Fibroblast of lung (primary cell): ENCODE data around the gene USP44. TPM values are rescaled to one million over a fixed set of nuclear protein-coding genes. Genes with fewer than 3 reads are reported as not detected.

Experiments used
- DNase-seq, 2 donors: peaks; one replicate each; pipeline versions ENCODE4 v3.0.0 to v3.0.0-alpha.2; 2010; ENCODE audit warnings: low read depth in 2 of 2
- H2AFZ ChIP-seq: 2 replicates; pipeline ENCODE4 v1.5.1; 2012; ENCODE audit warnings: low read length, control low read depth, inconsistent platforms
- H3K27ac ChIP-seq: 2 replicates; pipeline ENCODE4 v1.5.1; 2011; ENCODE audit warnings: low read length, control low read depth; ENCODE audit not compliant: insufficient read depth
- H3K27me3 ChIP-seq: 2 replicates; pipeline ENCODE4 v1.5.1; 2011; ENCODE audit warnings: mild to moderate bottlenecking, low read length; ENCODE audit not compliant: control insufficient read depth, insufficient read depth
- H3K36me3 ChIP-seq: 2 replicates; pipeline ENCODE4 v1.5.1; 2011; ENCODE audit warnings: low read length; ENCODE audit not compliant: control insufficient read depth, insufficient read depth
- H3K4me1 ChIP-seq: 2 replicates; pipeline ENCODE4 v1.5.1; 2011; ENCODE audit warnings: low read length; ENCODE audit not compliant: control insufficient read depth, insufficient read depth; ENCODE audit errors: extremely low read depth
- H3K4me2 ChIP-seq: 2 replicates; pipeline ENCODE4 v1.5.1; 2011; ENCODE audit warnings: low read length, control low read depth; ENCODE audit not compliant: insufficient read depth; ENCODE audit errors: extremely low read depth
- H3K4me3 ChIP-seq, 4 experiments: fragments of 200-600 bp in 1 of 4; sonication (generic) in 1 of 4; replicated peaks in 1 of 4; 2 replicates each; pipeline ENCODE4 v1.5.1; 2011 to 2016; ENCODE audit warnings: low read length in 4 of 4, low read depth in 3 of 4, mild to moderate bottlenecking in 3 of 4, control low read depth in 2 of 4, inconsistent platforms in 1 of 4, mixed read lengths in 1 of 4; ENCODE audit not compliant: insufficient read depth in 1 of 4; ENCODE audit errors: control extremely low read depth in 1 of 4
- H3K79me2 ChIP-seq: 2 replicates; pipeline ENCODE4 v1.5.1; 2012; ENCODE audit warnings: mild to moderate bottlenecking, low read length, inconsistent platforms; ENCODE audit not compliant: control insufficient read depth, insufficient read depth
- H3K9ac ChIP-seq: 2 replicates; pipeline ENCODE4 v1.5.1; 2011; ENCODE audit warnings: mild to moderate bottlenecking, low read length, control low read depth; ENCODE audit not compliant: insufficient read depth
- H3K9me3 ChIP-seq: 2 replicates; pipeline ENCODE4 v1.5.1; 2012; ENCODE audit warnings: low read depth, low read length; ENCODE audit not compliant: control insufficient read depth, insufficient read depth
- H4K20me1 ChIP-seq: 2 replicates; pipeline ENCODE4 v1.5.1; 2011; ENCODE audit warnings: low read length; ENCODE audit not compliant: control insufficient read depth, insufficient read depth; ENCODE audit errors: extremely low read depth
- EZH2 ChIP-seq: IDR thresholded peaks from 2 replicates; pipeline ENCODE4 v1.5.1; 2012; ENCODE audit warnings: low read length, control low read depth, mild to moderate bottlenecking; ENCODE audit errors: missing control alignments
- polyA plus RNA-seq, 2 donors: library from polyadenylated mRNA; depleted of rRNA in 1 of 2; stranded (reverse) in 1 of 2; unstranded in 1 of 2; fragments of >200 nt; gene quantifications; 2 replicates each; pipeline ENCODE4 v1.2.1, GENCODE V29; 2011 to 2012; ENCODE audit warnings: missing spikeins in 1 of 2
- total RNA-seq: library from RNA; depleted of rRNA; stranded (reverse); fragments of >200 nt; gene quantifications from 2 replicates; pipeline ENCODE4 v1.2.1, GENCODE V29; 2014
- TF ChIP-seq, protein P1 (sequence below), 2 donors: IDR thresholded peaks in 1 of 2; conservative IDR thresholded peaks in 1 of 2; 1 replicate in 1 of 2; 2 replicates in 1 of 2; pipeline ENCODE4 v1.5.1; 2011 to 2012; ENCODE audit warnings: low read length in 2 of 2, control low read depth in 1 of 2, inconsistent platforms in 1 of 2, low read depth in 1 of 2, mild to moderate bottlenecking in 1 of 2

The USP44 gene
- total and polyA plus RNA-seq, 2 donors (not counting 1 experiment from before 2014, with no cell fraction given): 7.0 to 27.4 TPM

DNA sequence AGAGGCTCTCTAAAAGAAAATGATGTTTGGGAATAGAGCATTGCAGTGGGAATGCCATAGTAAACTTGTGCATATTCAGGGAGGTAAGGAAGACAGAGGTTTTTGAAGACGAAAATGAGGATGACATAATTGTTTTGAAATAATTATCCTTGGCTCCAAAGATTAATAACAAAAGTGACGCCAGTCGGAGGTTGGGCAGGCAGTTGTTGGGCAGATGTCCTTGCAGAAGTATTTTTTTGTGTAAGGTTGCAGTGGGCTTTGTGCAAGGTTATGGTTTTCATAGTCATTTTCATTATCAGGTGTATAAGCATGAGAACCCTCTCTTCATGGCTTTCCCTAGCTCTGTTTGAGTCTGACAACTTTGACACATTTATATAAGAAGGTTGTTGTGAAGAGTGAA lies 42.0 kb downstream of the USP44 start:
- no peak overlapping the region for H3K4me3 ChIP-seq
- no peak overlapping the region for H3K27ac ChIP-seq
- no peaks in the 10 kb centered on the region for H3K79me2 ChIP-seq
- no peaks in the 10 kb centered on the region for H3K9me3 ChIP-seq
- H3K36me3 ChIP-seq: peaks cover 5% of the 10 kb centered on the region
- no peaks in the 10 kb centered on the region for H4K20me1 ChIP-seq
- no peaks in the 10 kb centered on the region for H3K4me1 ChIP-seq
- no peak overlapping the region for H2AFZ ChIP-seq
- H3K4me2 ChIP-seq: no peak overlapping the region
- H3K27me3 ChIP-seq: no peaks in the 10 kb centered on the region
- TF ChIP-seq, protein P1, sequence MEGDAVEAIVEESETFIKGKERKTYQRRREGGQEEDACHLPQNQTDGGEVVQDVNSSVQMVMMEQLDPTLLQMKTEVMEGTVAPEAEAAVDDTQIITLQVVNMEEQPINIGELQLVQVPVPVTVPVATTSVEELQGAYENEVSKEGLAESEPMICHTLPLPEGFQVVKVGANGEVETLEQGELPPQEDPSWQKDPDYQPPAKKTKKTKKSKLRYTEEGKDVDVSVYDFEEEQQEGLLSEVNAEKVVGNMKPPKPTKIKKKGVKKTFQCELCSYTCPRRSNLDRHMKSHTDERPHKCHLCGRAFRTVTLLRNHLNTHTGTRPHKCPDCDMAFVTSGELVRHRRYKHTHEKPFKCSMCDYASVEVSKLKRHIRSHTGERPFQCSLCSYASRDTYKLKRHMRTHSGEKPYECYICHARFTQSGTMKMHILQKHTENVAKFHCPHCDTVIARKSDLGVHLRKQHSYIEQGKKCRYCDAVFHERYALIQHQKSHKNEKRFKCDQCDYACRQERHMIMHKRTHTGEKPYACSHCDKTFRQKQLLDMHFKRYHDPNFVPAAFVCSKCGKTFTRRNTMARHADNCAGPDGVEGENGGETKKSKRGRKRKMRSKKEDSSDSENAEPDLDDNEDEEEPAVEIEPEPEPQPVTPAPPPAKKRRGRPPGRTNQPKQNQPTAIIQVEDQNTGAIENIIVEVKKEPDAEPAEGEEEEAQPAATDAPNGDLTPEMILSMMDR (conservative IDR thresholded peaks at IDR 0.05 in 1 of 2, IDR thresholded peaks at IDR 0.05 in 1 of 2; ENCODE audit: low read depth in 1 of 2, low read length in 2 of 2): no peak
- TF ChIP-seq EZH2: no peak
- DNase-seq: no peak
- H3K9ac ChIP-seq: no peak overlapping the region

DNA sequence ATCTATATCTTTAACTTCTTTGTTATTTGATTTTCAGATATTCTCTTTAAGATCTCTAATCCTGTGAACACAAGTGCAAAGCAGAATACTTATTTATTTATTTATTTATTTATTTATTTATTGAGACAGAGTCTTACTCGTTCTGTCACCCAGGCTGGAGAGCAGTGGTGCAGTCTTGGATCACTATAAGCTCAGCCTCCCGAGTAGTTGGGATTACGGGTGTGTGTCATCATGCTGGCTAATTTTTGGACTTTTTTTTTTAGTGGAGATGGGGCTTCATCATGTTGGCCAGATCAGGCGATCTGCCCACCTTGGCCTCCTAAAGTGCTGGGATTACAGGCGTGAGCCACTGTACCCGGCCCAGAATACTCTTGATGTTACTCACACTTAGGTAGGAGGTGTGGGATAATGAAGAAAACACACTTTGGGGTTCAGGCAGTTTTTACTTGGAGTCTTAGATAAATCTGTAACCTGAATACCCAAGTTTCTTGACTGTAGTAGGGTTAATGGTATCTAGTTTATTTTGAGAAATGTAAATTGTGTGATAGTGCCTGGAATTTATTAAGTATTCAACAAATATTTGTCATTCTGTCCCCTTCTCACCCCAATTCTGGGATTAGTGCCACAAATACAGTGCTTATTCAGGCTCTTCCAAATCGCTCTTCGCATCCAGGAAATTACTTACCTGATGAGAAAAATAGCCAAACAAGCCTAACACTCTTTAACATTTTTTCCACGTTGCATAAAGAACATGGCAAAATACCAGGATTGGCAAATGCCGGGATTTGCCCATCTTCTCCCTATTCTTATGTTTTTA lies 44.4 kb downstream of the USP44 start:
- DNase-seq: peak in 1 of 2 donors; percentile 54
- Histone ChIP-seq H3K27me3 (no peaks in the 10 kb centered on the region), H3K4me3 (no peak overlapping the region), H3K4me1 (no peaks in the 10 kb centered on the region), H3K9me3 (no peaks in the 10 kb centered on the region), H3K36me3 (peaks cover 3% of the 10 kb centered on the region), H3K4me2 (no peak overlapping the region), H2AFZ (no peak overlapping the region), H3K9ac (no peak overlapping the region), H3K79me2 (no peaks in the 10 kb centered on the region), H3K27ac (no peak overlapping the region), H4K20me1 (no peaks in the 10 kb centered on the region)
- TF ChIP-seq, protein P1 (conservative IDR thresholded peaks at IDR 0.05 in 1 of 2, IDR thresholded peaks at IDR 0.05 in 1 of 2; ENCODE audit: low read depth in 1 of 2, low read length in 2 of 2): no peak
- no peak for TF ChIP-seq EZH2

DNA sequence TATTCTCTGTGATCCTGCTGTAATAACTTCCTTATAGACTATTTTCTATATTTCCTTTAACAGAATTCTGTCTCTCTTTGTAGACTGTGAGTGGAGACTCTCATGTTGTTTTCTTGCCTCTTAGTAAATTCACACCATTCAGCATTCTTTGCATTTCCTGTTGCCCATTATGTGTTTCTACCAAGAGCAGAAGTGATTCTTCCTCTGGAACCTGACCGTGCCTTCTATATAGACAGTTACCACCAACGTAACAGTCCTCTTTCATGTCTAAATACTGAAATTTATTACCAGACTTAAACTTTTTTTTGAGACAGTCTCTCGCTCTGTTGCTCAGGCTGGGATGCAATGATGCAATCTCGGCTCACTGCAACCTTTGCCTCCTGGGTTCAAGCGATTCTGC lies 46.2 kb downstream of the USP44 start:
- peaks cover 3% of the 10 kb centered on the region for H3K36me3 ChIP-seq

More for the DNA sequence above, 46.2 kb downstream of the USP44 start:
- no peaks in the 10 kb centered on the region for H3K27me3 ChIP-seq
- no peaks in the 10 kb centered on the region for H3K4me1 ChIP-seq
- H2AFZ ChIP-seq: no peak overlapping the region
- H3K9me3 ChIP-seq: no peaks in the 10 kb centered on the region
- H3K9ac ChIP-seq: no peak overlapping the region
- no peak overlapping the region for H3K4me3 ChIP-seq
- no peaks in the 10 kb centered on the region for H4K20me1 ChIP-seq
- no peak for DNase-seq
- H3K79me2 ChIP-seq: no peaks in the 10 kb centered on the region
- no peak for TF ChIP-seq EZH2
- TF ChIP-seq, protein P1 (conservative IDR thresholded peaks at IDR 0.05 in 1 of 2, IDR thresholded peaks at IDR 0.05 in 1 of 2; ENCODE audit: low read depth in 1 of 2, low read length in 2 of 2): no peak
- H3K27ac ChIP-seq: no peak overlapping the region
- H3K4me2 ChIP-seq: no peak overlapping the region
